GM19193 (cell line): Measurements from ENCODE around the gene PLXNA1.

Source experiments
- POLR2A ChIP-seq: IDR thresholded peaks from 4 replicates; pipeline ENCODE4 v1.6.1; 2011; ENCODE audit not compliant: insufficient read depth, insufficient read length; ENCODE audit errors: extremely low read depth

PLXNA1 gene

DNA sequence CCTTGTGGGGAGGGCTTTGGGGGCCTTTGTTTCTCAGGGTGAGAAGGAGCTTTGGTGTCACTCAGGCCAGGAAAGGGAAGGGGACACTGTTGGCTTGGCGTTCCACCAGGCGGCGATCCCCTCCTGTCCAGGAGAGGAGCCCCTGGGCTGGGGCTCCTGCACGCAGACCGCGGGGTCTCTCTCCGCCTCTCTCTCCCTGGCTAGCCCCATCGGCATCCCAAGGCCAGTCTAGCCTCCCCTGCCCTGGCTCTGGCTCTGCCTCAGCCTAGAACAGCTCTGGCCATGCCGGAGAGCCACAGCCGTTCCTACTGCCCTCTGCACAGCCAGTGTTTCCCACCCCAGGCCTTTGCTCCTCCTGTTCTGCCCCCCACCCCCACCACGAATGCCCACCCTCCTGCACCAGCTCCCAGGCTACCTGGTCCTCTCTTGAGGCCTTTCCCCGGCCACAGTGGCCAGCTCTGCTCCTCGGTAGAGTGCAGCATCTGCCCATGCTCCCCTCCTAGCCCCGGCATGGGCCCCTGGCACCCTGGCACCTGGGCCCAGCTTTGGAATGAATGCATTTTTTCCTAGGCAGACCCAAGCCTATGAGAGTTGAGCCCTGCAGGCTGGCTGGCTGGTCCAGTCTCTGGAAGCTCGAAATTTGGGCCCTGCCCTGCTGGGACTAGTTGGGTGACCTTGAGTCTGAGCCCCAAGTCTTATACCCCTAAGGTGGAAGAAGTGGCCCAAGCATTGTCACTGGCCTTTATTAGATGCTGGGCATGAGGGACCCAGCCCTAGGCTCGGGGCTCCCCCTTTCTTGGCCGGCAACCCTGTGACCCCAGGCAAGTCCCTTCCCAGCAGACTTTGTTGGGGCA lies 2.4 kb downstream of the PLXNA1 start:
- no peak for TF ChIP-seq POLR2A

DNA sequence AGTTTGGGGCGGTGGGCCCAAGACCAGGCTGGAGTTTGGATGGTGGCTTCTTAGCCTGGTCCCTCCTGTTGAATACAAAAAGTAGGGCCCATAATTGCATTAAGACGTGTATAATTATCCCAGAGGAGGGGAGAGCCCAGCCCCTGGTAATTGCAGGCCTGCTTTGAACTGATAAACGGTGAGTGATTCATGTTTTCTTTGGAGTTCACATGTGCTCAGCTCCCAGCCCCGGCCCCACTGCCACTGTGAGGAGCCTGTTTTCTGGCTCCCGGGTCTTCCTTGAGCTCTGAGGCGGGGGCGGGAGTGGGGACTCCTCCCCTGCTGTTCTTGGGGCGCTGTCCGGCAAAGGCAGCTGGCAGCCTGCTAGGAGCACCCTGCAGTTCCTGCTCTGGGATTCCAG lies 3.1 kb downstream of the PLXNA1 start:
- no peak for TF ChIP-seq POLR2A

DNA sequence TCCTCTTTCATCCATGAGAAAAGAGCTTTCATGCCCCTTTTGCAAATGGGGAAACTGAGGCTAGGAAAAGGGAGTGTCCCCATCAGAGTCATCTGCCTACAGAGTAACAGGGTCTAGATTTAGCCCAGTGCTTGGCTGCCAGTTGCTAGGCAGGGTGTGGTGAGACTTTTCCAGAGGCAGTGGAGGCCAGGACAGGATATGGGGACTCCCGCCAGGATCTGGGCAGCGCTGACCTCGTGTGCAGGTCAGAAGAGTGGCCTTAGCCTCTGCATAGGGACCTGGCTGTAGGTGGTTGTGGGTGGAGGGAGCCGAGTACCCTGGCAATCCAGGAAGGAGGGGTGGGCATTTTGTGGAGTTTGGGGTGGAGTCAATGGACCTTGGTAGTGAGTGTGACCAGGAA lies 4.2 kb downstream of the PLXNA1 start:
- no peak for TF ChIP-seq POLR2A

DNA sequence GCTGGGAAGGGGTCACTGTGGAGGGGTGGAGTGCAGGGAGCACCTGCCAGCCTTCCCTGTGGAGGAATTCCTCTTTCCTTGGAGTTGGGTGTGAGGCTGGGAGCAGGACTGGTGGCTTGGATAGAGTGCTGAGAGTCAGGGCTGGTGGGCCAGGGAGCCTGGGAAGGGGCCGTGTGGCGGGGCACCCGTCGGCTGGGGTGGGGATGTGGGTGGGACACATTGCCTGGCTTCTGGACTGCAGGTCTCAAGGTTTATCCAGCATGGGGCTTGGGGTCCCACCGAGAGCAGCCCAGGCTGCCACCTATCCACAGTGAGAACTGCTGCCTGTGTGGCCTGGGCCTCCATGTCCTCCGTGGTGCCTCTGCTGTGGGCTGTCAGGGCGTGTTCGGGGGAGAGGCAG lies 4.7 kb downstream of the PLXNA1 start:
- no peak for TF ChIP-seq POLR2A

DNA sequence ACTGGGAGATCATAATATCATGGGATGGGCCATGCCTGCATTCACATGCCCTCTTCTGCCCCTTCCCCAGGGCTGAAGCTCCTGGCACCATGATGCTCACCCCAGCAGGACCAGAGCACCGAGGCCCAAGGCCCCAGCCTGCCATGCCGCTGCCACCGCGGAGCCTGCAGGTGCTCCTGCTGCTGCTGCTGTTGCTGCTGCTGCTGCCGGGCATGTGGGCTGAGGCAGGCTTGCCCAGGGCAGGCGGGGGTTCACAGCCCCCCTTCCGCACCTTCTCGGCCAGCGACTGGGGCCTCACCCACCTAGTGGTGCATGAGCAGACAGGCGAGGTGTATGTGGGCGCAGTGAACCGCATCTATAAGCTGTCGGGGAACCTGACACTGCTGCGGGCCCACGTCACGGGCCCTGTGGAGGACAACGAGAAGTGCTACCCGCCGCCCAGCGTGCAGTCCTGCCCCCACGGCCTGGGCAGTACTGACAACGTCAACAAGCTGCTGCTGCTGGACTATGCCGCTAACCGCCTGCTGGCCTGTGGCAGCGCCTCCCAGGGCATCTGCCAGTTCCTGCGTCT lies 5.6 kb downstream of the PLXNA1 start:
- no peak for TF ChIP-seq POLR2A

DNA sequence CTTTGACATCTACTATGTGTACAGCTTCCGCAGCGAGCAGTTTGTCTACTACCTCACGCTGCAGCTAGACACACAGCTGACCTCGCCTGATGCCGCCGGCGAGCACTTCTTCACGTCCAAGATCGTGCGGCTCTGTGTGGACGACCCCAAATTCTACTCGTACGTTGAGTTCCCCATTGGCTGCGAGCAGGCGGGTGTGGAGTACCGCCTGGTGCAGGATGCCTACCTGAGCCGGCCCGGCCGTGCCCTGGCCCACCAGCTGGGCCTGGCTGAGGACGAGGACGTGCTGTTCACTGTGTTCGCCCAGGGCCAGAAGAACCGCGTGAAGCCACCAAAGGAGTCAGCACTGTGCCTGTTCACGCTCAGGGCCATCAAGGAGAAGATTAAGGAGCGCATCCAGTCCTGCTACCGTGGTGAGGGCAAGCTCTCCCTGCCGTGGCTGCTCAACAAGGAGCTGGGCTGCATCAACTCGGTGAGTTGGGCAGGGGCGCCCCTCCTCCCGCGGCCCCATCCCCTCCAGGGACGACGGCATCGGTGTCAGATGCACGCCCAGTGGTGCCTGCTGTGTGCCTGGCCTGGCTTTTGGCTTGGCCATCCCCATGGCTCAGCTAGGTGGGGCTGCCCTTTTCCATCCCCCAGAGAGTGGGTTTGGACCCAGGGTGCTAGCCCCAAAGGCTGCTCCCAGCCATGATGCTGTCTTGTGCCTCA lies 6.6 kb downstream of the PLXNA1 start:
- no peak for TF ChIP-seq POLR2A

DNA sequence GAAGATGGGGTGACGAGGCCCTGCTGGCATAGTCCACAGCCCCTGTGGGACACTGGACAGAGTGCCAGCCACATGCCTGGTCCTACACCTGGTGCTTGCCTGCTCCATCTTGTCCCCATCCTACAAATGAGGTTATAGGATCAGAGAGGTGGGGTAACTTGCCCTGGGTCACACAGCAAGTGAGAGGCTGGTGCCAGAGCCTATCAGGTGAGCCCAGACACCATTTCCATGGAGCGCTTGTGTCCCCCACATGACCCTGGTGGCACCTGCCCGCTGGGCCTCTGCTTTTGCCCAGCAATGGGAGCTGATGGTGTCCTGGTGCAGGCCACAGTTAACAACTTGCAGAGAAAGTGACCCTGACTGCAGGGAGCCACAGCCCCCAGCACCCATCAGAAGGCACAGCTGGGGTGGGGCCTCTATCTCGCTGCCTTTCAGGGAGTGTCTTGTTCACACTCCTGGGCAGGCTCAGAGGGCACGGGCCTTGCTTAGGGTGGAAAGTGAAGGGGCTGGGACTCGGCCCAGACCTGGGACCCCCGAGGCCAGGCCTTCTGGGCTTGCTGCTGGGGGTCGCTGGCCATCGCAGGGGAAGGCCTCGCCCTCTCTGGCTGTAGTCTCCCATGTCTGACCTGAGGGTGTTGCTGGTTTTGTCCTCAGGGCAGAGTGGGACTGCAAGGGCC lies 7.2 kb downstream of the PLXNA1 start:
- TF ChIP-seq POLR2A: no peak

DNA sequence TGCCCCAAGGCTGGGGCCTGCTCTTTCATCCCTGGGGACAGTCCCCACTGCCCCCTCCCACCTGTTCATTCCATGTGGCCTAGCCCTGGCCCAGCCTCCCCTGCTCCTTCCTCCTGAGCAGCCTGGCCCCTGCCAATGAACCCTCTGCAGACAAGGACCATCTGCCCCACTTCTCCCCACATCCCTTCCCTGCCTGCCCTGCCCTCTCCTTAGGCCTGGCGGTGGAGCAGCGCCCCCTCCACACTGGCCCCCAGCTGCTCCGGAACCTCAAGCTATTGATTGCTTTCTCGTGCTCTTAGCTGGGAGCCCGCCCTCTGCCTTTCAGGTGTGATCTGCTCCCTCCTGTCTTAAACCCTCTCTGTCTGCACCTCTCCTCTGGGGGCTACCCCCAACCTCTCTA lies 8.0 kb downstream of the PLXNA1 start:
- TF ChIP-seq POLR2A: no peak

DNA sequence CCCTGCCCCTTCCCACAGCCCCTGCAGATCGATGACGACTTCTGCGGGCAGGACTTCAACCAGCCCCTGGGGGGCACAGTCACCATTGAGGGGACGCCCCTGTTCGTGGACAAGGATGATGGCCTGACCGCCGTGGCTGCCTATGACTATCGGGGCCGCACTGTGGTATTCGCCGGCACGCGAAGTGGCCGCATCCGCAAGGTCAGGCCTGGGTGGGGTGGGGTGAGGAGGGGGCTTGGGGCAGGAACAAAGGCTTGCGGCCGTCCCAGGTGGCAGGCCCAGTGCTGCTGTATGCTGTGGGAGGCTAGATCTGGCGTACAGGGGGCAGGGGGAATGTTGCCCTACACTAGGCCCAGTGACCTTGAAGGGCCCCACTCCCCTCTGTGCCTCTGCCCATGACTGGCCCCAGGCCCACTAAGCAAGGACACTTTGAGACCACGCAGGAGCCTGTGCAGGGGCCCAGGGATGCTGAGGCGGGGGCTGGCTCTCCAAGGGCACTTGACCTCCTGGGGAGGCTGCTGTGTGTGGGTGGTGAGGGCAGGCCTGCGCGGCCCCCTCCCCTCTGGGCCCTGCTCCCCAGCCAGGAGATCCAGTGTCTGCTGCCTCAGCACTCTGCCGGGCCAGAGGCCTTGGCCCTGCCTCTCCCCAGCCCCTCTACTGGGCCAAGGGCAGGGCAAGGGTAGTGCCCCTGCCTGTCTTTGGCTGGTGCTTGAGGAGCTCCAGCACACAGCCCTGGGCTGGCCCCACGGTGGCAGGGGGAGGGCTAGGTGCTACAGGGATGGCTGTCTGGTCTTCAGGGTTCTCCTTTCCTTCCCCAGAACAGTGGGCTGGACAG lies 8.7 kb downstream of the PLXNA1 start:
- no peak for TF ChIP-seq POLR2A

DNA sequence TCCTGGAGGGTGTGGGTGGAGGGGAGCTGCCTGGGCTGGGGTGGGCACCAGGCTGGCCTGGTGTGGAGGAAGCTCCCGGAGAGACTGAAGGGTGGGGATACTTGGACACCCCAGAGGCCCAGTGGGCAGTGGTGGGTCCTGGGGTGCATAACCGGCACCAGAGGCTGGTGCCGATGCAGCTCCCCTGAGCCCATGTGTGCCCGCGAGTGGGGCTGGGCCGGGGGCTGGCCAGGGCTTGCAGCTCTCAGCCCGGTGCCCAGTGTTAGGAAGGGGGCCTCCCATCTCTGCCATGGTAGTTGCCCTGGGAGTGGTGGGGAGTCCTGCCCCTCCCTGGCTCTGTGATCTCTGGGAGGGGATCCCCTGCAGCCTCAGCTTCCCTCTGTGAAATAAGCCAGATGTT lies 9.3 kb downstream of the PLXNA1 start:
- no peak for TF ChIP-seq POLR2A

DNA sequence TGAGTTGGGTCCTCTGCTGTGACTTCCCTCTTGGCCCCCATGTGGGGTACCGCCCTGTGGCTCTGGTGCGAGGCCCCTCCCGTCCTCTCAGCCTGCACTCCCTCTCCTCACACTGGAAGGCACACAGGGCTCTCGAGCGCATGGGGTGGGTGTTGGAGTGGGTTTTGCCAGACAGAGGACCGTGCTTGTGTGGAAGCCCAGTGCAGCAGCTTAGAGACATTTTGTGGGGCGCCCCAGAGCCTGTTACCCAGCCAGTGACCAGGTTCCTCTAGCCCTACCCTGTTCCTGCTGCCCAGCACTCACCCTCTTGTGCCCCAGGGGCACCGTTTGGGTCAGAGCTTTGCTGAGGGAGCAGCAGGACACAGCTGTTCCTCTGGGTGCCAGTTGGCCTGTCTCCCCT lies 9.9 kb downstream of the PLXNA1 start:
- TF ChIP-seq POLR2A: no peak

DNA sequence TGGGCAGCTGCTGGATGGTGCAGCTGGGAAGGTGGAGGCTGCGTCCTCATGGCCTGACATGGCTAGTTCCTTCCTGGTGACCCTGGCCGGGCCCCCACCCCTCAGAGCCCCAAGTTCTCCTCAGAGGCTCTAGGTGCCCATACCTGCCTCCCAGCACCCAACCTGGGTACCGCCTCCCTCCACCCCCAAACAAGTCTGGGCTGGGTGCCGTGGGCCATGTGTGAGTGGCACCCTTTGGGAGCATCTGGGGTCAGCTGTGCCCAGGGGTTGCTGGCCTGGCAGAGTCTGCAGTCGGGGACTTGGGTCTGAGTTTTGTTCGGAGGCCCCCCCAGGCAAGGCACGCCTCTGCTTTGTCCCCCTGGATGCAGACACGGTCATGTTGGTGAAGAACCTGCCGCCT lies 10.5 kb downstream of the PLXNA1 start:
- no peak for TF ChIP-seq POLR2A

DNA sequence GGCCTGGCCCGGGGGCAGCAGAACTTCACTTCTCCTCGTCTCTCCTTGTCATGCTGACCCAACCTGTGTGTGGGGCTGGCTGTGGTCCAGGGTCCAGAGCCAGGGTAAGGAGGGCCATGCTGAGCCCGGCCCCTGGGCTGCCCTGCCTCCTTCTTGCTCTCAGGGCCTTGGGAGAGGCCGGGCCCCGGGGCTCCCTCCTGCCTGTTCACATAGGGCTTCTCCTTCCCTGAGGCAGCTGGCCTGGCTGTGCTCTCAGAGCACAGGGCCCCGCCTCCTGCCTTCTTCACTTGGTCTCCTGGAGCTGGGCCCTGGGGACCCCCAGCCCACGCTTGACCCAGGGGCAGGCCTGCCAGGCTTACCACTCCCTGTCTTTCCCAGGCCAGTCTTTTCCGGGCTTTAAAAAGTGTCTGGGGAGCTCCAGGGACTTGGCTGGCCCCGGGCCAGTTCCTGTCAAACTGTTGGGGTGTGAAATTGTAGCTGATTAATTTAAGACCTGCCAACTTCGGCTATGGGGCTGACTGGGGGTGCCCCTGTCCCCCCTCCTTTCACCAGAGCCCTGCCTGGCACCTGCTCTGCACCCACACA lies 11.8 kb downstream of the PLXNA1 start:
- TF ChIP-seq POLR2A: no peak

DNA sequence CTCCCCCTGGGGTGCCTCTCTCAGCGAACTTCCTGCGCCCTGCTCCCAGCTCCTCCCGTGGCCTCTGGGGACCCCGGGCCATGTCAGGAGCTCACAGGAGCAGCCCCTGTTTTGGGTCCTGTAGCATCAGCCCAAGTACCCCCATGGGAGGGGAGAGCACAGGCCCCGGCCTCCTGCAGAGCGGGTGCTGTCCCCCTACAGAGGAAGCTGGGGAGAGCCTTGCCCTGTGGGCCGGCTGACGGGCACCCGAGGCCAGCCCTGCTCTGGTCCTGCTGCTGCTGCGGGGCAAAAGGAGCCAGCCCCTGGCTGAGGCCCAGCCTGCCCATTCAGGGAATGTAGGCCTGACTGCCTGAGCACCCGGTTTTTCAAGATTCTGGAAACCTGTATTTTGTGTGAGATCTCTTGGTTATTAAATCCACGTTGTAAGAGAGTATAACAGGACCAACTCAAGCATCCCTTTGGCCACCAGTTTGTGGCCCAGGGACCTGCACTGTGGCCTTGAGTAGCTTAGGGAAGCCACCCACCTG lies 12.4 kb downstream of the PLXNA1 start:
- TF ChIP-seq POLR2A: no peak
